Suprapubic skin (tissue), 3 donors: ENCODE measurements around the gene UPF3A.

ENCODE experiments used
- POLR2AphosphoS5 ChIP-seq, 3 donors: sonication (generic); formaldehyde crosslinking; IDR thresholded peaks; one replicate each; pipeline ENCODE4 v1.6.1; 2017; ENCODE audit warnings: antibody characterized with exemption in 3 of 3
- TF ChIP-seq, protein P1 (sequence below), 2 donors: fragments of 200-600 bp in 1 of 2; fragments of 450-650 bp in 1 of 2; sonication (generic) in 1 of 2; IDR thresholded peaks; one replicate each; pipeline ENCODE4 v1.5.1; 2016 to 2019; ENCODE audit warnings: antibody characterized with exemption in 2 of 2, mild to moderate bottlenecking in 1 of 2, moderate library complexity in 1 of 2

GRCh38 chr13:114304346-114305034 lies 23.1 kb downstream of the UPF3A start:
- TF ChIP-seq, protein P1, sequence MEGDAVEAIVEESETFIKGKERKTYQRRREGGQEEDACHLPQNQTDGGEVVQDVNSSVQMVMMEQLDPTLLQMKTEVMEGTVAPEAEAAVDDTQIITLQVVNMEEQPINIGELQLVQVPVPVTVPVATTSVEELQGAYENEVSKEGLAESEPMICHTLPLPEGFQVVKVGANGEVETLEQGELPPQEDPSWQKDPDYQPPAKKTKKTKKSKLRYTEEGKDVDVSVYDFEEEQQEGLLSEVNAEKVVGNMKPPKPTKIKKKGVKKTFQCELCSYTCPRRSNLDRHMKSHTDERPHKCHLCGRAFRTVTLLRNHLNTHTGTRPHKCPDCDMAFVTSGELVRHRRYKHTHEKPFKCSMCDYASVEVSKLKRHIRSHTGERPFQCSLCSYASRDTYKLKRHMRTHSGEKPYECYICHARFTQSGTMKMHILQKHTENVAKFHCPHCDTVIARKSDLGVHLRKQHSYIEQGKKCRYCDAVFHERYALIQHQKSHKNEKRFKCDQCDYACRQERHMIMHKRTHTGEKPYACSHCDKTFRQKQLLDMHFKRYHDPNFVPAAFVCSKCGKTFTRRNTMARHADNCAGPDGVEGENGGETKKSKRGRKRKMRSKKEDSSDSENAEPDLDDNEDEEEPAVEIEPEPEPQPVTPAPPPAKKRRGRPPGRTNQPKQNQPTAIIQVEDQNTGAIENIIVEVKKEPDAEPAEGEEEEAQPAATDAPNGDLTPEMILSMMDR (IDR thresholded peaks at IDR 0.05): no peak
- TF ChIP-seq POLR2AphosphoS5 (IDR thresholded peaks at IDR 0.05): no peak
